SH-SY5Y (cell line): ENCODE data around the gene YIF1A.

Source experiments
- GATA2 ChIP-seq: IDR thresholded peaks from 2 replicates; pipeline ENCODE4 v1.6.1; 2011; ENCODE audit warnings: mild to moderate bottlenecking, low read depth, low read length
- GATA3 ChIP-seq: IDR thresholded peaks from 2 replicates; pipeline ENCODE4 v1.6.1; 2011; ENCODE audit warnings: low read depth, mild to moderate bottlenecking, low read length, moderate library complexity

Gene YIF1A

DNA sequence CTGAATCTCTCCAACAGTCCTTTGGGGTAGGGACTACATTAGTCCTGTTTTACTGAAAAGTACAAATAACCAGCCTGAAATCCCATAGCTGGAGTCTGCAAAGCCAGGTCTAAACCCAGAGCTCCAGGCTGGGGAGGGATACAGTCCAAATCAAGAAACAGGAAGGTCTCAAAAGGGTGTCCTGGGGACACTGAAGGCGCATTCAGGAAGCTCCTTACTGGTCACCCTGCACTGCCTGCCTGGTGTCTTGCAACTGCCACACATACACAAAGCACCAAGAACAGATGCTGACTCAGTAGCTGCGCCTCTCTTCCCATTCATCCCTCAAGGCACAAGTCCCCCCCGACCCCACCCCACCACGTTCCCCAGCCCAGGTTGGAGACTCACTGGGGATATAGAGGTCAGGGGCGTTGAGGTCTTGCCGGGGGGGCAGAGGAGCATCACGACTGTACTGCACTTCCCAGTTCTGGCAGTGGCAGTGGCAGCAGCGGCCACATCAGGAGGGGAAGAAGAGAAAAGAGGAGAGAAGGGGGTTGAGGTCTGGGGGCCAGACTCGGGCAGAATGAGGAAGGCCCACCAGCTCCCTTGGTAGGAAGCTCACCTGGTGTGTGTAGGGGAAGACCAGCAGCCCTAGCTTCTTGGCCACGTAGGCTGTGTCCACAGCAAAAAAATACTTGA lies 1.6 kb downstream of the YIF1A start:
- TF ChIP-seq GATA3, result no peak
- TF ChIP-seq GATA2, result no peak

- TF ChIP-seq GATA2 (no peak), GATA3 (no peak)
Measured at GRCh38 chr11:66286699-66287098, 2.2 kb downstream of the YIF1A start.

- no peak for TF ChIP-seq GATA3
- no peak for TF ChIP-seq GATA2
Measured at GRCh38 chr11:66285250-66285947, 3.5 kb downstream of the YIF1A start.

DNA sequence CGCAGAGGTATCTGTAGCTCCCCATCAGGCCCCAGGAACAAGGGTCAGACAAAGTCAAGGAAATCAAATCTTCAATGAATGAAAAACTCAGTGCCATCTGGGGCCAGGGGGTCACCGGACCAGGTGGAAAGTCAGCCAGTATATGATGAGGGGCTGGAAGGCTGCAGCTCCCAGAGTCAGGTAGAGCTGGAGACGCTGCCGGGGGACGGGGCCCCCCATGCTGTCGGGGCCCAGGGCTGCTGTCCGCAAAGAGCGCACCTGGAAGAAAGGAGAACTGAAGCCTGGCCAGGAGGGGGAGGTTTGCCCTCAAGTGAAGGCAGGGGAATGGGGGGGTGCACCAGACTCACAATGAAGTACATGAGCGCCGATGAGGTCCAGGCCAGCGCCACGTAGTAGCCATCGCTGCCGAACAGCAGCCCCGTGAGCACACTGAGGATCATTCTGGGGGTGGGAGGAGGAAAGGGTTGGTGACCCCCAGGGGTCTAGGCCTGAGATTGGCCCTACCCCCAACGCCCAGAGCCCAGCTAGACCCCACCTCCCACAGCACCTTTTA lies 4.3 kb downstream of the YIF1A start:
- TF ChIP-seq GATA3 (no peak), GATA2 (no peak)

DNA sequence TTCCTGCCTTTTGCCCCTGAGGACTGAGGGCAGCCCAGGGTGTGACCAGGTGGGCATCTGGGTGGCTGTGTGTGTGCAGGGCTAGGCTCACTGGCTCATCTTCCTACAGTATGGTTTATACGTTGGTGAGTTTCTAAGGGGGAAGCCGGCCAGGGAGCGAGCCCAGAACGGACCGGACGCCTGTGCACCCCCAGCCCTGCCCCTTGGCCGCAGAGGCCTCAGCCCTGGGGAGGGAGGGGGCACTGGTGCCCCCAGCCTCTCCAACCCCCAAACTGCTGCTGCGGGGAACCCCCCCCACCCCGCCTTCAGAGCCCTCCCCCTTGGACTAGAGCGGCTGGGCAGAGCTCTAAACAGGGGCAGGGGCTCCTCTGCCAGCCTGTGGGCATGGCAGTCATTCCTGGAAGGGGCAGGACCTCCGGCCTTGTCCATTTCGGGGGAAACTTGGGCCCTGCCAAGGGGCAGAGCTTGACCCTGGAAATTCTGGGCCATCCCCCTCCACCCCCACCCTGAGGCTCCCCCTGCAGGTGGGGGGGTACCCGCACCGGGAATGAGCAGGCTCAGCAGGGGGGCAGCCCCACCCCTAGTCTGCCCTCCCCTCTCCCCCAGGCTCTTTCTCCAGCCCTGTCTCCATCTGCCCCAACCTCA lies 5.4 kb downstream of the YIF1A start:
- no peak for TF ChIP-seq GATA2
- TF ChIP-seq GATA3, result no peak

- TF ChIP-seq GATA3, result no peak
- no peak for TF ChIP-seq GATA2
Measured at GRCh38 chr11:66282468-66283455, 6.2 kb downstream of the YIF1A start.

DNA sequence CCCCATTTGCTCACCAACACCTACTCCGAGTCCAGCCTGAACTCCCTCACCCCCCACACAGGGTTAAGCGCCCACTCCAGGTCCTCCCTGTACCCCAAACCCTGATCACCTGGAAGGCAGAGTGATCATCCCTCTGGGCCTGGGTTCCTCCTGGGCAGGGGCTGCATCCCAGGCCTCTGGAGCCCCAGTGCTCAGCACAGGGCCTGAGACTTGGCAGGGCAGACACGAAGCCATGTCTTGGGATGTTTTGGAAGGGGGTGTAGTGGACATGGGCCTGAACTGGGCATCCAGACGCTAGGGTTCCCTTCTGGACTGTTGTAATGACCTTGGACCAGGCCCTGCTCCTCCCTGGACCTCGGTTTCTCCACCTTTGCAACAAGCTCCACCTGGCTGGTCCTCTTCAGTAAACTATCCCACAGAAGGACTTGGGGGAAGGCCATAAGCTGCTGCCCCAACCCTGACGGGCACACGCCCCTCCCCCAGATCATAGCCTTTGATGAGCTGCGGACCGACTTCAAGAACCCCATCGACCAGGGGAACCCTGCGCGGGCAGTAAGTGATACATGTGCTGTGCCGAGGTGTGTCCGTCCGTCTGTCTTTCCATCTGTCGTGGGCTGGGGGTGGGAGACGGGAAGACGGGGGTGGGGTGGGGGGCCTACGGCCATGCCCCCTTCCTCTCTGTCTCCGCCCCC lies 7.0 kb downstream of the YIF1A start:
- TF ChIP-seq GATA2, result no peak

GRCh38 chr11:66281001-66281400 lies 7.9 kb downstream of the YIF1A start:
- TF ChIP-seq GATA2 (no peak), GATA3 (no peak)

DNA sequence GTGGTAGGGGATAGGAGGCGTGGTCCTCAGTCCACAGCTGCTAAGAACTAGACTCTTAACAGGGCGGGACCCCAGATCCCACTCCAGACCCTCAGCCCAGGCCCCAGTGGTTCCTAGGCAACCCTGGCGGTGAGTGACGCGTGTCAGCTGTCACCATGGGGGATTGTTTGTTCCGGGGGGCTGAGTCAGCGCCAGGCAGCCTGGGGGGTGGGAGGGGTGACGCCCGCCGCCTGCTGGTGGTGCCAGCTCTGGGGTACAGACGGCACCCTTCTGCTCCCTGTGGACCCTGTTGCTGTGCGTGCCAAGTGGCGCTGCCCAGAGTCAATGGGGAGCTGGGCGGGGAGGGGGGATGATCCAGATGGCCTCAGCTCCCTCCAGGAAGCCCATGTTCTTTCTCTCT lies 8.5 kb downstream of the YIF1A start:
- TF ChIP-seq GATA3, result no peak
- no peak for TF ChIP-seq GATA2

- TF ChIP-seq GATA2, result no peak
- TF ChIP-seq GATA3, result no peak
Measured at GRCh38 chr11:66279092-66279734, 9.7 kb downstream of the YIF1A start.

DNA sequence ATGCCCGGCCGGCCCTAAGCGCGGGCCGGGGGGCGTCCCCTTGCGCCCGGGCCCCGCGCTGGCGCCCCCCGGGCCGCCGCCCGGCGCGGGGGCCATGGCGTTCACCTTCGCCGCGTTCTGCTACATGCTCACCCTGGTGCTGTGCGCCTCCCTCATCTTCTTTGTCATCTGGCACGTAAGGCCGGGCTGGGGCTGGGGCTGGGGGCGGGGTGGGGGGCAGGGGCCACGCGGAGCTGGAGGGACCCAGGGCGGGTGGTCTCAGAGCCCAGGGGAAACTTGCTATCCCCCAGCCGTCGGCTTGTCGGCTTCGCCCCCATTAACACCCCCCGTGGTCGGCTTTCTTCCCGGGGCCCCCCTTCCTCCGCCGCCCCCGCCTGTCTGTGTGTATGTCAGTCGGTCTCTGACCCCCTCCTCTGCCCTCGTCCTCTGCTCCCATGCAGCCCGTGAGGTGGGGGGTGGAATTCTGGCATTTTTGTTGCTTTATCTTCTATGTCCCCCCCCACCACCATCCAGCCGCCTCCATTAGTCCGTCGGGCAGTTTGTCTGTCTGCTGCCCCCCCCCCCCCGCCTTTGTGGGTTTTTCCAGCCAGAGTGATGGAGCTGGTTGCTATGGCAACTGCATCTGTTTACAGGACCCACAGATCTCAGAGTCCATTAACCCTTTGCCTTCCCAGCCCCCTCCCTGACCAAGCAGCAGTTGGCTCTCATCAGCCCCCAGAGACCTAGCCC lies 10.4 kb downstream of the YIF1A start:
- TF ChIP-seq GATA2, result no peak
- TF ChIP-seq GATA3, result no peak
